Duodenal mucosa (tissue), 2 donors: ENCODE measurements around the gene RTN4RL2.

Experiments used
- H3K27ac ChIP-seq: one replicate; pipeline ENCODE4 v1.7.0; 2013; ENCODE audit warnings: low read depth, low read length
- H3K27me3 ChIP-seq, 2 donors: one replicate each; pipeline ENCODE4 v1.7.0; 2013; ENCODE audit warnings: low read length in 2 of 2, control low read depth in 1 of 2; ENCODE audit not compliant: insufficient read depth in 2 of 2, control insufficient read depth in 1 of 2
- H3K36me3 ChIP-seq, 2 donors: one replicate each; pipeline ENCODE4 v1.7.0; 2013; ENCODE audit warnings: low read length in 2 of 2, control low read depth in 1 of 2; ENCODE audit not compliant: insufficient read depth in 2 of 2, control insufficient read depth in 1 of 2
- H3K4me1 ChIP-seq, 2 donors: one replicate each; pipeline ENCODE4 v1.7.0; 2013; ENCODE audit warnings: low read length in 2 of 2, control low read depth in 1 of 2; ENCODE audit not compliant: insufficient read depth in 2 of 2, control insufficient read depth in 1 of 2
- H3K4me3 ChIP-seq, 2 donors: one replicate each; pipeline ENCODE4 v1.7.0; 2013; ENCODE audit warnings: low read length in 2 of 2, low read depth in 1 of 2
- H3K9ac ChIP-seq, 2 donors: one replicate each; pipeline ENCODE4 v1.7.0; 2013; ENCODE audit warnings: low read length in 2 of 2, low read depth in 1 of 2
- H3K9me3 ChIP-seq, 2 donors: one replicate each; pipeline ENCODE4 v1.7.0; 2013; ENCODE audit warnings: low read length in 2 of 2, control low read depth in 1 of 2; ENCODE audit not compliant: control insufficient read depth in 1 of 2

RTN4RL2 gene

GRCh38 chr11:57499413-57499982, 39.2 kb downstream of the RTN4RL2 start:
- H3K4me3 ChIP-seq = peak overlapping the region; percentile 54 to 58
- peaks cover 4 to 10% of the 10 kb centered on the region in 2 donors for H3K36me3 ChIP-seq
- no peaks in the 10 kb centered on the region for H3K27me3 ChIP-seq
- H3K9ac ChIP-seq = peak overlapping the region; percentile 51 to 53
- H3K27ac ChIP-seq = peak overlapping the region; percentile 77
- peaks cover 41 to 45% of the 10 kb centered on the region in 2 donors for H3K4me1 ChIP-seq
- H3K9me3 ChIP-seq = no peaks in the 10 kb centered on the region

- Histone ChIP-seq H3K9ac (peak overlapping the region; percentile 40 to 53), H3K27me3 (no peaks in the 10 kb centered on the region), H3K36me3 (peaks cover 4 to 12% of the 10 kb centered on the region in 2 donors), H3K4me3 (peak overlapping the region; percentile 42 to 58), H3K9me3 (no peaks in the 10 kb centered on the region), H3K27ac (no peak overlapping the region), H3K4me1 (peaks cover 41 to 45% of the 10 kb centered on the region in 2 donors)
Observed at GRCh38 chr11:57499983-57500461, 39.7 kb downstream of the RTN4RL2 start.

GRCh38 chr11:57500515-57500914, 40.2 kb downstream of the RTN4RL2 start:
- H3K9ac ChIP-seq = peak overlapping the region in 1 of 2 donors; percentile 53
- H3K9me3 ChIP-seq = no peaks in the 10 kb centered on the region
- H3K27ac ChIP-seq = no peak overlapping the region
- no peak overlapping the region for H3K4me3 ChIP-seq
- peaks cover 4 to 13% of the 10 kb centered on the region in 2 donors for H3K36me3 ChIP-seq
- H3K4me1 ChIP-seq = peaks cover 41 to 45% of the 10 kb centered on the region in 2 donors
- H3K27me3 ChIP-seq = no peaks in the 10 kb centered on the region

- Histone ChIP-seq H3K27ac (no peak overlapping the region), H3K4me1 (peaks cover 41 to 45% of the 10 kb centered on the region in 2 donors), H3K9me3 (no peaks in the 10 kb centered on the region), H3K36me3 (peaks cover 4 to 10% of the 10 kb centered on the region in 2 donors), H3K9ac (no peak overlapping the region), H3K4me3 (no peak overlapping the region), H3K27me3 (no peaks in the 10 kb centered on the region)
Observed at GRCh38 chr11:57500926-57501325, 40.6 kb downstream of the RTN4RL2 start.

GRCh38 chr11:57501953-57502352, 41.6 kb downstream of the RTN4RL2 start:
- Histone ChIP-seq H3K4me3 (no peak overlapping the region), H3K27ac (no peak overlapping the region), H3K27me3 (no peaks in the 10 kb centered on the region), H3K9ac (no peak overlapping the region), H3K9me3 (no peaks in the 10 kb centered on the region), H3K36me3 (peaks cover 0 to 10% of the 10 kb centered on the region in 2 donors), H3K4me1 (peaks cover 35 to 37% of the 10 kb centered on the region in 2 donors)

GRCh38 chr11:57502376-57502775, 42.0 kb downstream of the RTN4RL2 start:
- peaks cover 31 to 33% of the 10 kb centered on the region in 2 donors for H3K4me1 ChIP-seq
- no peak overlapping the region for H3K4me3 ChIP-seq
- no peak overlapping the region for H3K27ac ChIP-seq

GRCh38 chr11:57502870-57503269, 42.5 kb downstream of the RTN4RL2 start:
- Histone ChIP-seq H3K36me3 (peaks cover 0 to 10% of the 10 kb centered on the region in 2 donors), H3K4me1 (peaks cover 26 to 28% of the 10 kb centered on the region in 2 donors), H3K27me3 (no peaks in the 10 kb centered on the region), H3K9ac (no peak overlapping the region), H3K9me3 (no peaks in the 10 kb centered on the region), H3K27ac (no peak overlapping the region), H3K4me3 (no peak overlapping the region)

More at GRCh38 chr11:57502376-57502775, 42.0 kb downstream of the RTN4RL2 start:
- Histone ChIP-seq H3K9ac (no peak overlapping the region), H3K36me3 (peaks cover 0 to 10% of the 10 kb centered on the region in 2 donors), H3K9me3 (no peaks in the 10 kb centered on the region), H3K27me3 (no peaks in the 10 kb centered on the region)

GRCh38 chr11:57504511-57504910, 44.2 kb downstream of the RTN4RL2 start:
- no peak overlapping the region for H3K27ac ChIP-seq
- H3K36me3 ChIP-seq = peaks cover 0 to 10% of the 10 kb centered on the region in 2 donors
- H3K9ac ChIP-seq = no peak overlapping the region
- peaks cover 11 to 18% of the 10 kb centered on the region in 2 donors for H3K4me1 ChIP-seq
- no peak overlapping the region for H3K4me3 ChIP-seq
- H3K27me3 ChIP-seq = no peaks in the 10 kb centered on the region
- no peaks in the 10 kb centered on the region for H3K9me3 ChIP-seq

GRCh38 chr11:57506522-57506921, 46.2 kb downstream of the RTN4RL2 start:
- Histone ChIP-seq H3K36me3 (peaks cover 0 to 3% of the 10 kb centered on the region in 2 donors), H3K27ac (no peak overlapping the region), H3K9ac (no peak overlapping the region), H3K4me1 (peaks cover 4 to 8% of the 10 kb centered on the region in 2 donors), H3K27me3 (no peaks in the 10 kb centered on the region), H3K4me3 (no peak overlapping the region), H3K9me3 (no peaks in the 10 kb centered on the region)

- peaks cover 0 to 3% of the 10 kb centered on the region in 2 donors for H3K36me3 ChIP-seq
- H3K4me1 ChIP-seq = peaks cover 0 to under 1% of the 10 kb centered on the region in 2 donors
- H3K4me3 ChIP-seq = no peak overlapping the region
- H3K9ac ChIP-seq = no peak overlapping the region
- H3K9me3 ChIP-seq = no peaks in the 10 kb centered on the region
- no peaks in the 10 kb centered on the region for H3K27me3 ChIP-seq
- no peak overlapping the region for H3K27ac ChIP-seq
Observed at GRCh38 chr11:57508341-57509170, 48.2 kb downstream of the RTN4RL2 start.
